NOMO-1 treated with dmso at 0.1 percent for 144 hours (cell line): ENCODE measurements around the gene GREM2.

Experiments
- DNase-seq: peaks from one replicate; lab custom pipeline; 2025; ENCODE audit not compliant: unreplicated experiment; lab: John Stamatoyannopoulos, UW

GREM2 gene

DNA sequence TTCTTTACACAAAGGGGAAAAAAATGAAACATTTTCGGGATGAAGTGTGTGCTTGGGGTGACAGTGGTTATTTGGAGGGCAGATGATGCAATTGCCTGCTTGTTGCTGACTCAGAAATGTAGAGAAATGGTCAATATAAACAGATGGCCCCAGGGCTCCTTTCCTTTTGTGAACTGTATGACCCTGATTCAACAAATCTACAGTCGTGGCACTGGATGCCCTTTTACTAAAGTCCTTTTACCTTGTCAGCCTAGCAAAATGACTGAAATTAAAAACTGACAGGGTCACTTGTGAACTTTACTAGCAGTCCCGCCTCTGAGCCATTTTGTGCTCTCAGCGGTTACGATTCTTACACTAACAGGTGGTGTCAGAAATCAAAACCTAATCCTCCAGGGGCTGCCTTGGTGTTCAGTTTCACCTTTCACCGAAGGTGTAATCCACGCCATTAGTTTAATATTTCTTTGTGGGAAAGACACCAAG is 49.8 kb downstream of the GREM2 start:
- no peak for DNase-seq

DNA sequence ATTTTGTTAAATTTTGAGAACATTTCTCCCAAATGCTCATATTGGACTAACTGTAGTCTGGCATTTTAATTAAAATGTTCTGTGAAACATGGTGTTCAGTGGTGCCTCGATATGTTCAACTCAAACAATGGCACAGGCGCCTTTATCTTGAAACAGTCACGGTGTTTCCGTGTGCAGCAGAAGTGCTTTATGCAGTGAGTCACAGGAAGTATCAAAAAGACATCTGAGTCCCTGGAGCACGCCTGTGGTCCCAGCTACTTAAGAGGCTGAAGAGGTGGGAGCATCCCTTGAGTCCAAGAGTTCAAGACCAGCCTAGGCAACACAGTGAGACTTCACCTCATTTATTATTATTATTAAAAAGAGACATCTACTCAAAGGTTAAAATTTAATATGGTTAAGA is 52.2 kb downstream of the GREM2 start:
- no peak for DNase-seq

DNA sequence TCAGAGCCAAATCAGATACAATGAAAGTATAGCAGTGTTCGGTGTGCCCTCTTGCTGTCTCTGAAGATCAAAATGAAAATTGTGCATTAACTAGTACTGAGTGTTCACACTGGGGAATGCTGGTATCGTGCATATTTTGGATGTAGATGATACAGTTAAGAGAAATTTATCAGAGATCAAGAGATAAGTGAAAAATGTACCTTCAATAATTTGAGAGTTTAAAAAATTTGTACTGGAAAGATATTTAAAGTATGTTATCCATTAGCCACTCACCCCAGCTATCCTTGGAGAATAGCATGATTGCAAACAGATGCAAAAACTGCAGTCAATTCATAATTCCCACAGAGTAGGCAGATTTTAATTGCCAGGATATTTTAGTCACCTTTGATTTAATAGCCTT is 56.4 kb downstream of the GREM2 start:
- DNase-seq = no peak

DNA sequence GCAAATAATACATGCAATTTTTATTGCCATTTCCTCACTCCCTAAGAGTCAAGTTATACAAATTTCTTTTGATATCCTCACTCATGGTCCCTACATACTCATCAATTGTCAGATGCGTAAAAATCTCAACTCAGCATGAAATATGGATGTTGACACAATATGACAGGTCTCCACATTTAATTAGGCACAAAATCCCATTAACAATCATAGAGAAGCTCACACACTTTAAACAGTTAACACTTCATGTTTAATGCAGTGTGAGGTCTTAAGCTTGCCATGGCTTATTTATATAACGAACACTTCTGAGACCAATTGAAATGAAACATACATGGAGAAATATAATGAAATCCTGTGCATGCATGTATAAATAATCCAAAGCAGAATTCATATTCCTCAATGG is 58.6 kb downstream of the GREM2 start:
- DNase-seq = no peak

DNA sequence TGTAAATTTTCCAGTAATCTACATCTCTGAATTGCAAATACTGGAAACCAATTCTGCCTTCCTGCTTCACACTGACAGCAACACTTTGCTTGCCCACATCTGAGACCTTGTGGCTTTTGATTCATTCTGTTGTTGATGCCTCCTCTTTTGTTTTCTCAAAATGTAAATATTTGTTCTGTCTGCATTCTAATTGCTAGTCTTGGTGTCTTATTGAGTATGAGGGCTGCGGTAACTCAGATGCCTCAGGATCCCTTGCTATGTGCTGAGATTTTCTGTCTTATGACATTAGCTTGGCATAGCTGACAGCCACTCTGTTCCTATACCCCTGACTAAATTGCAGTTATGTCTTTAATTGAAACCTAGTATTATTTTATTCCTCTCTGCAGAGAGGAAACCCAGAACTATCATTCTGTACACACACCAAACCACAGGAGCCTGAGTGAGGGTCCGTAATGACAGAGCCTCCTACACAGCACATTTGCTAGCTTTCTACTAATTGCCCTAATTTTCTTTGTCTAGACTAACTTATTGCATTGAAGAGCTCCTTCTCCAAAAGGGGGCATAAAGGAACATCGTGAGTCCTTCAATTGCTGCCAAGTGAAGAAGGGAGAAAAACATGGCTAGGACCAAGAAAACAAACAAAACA is 72.1 kb downstream of the GREM2 start:
- DNase-seq = no peak

DNA sequence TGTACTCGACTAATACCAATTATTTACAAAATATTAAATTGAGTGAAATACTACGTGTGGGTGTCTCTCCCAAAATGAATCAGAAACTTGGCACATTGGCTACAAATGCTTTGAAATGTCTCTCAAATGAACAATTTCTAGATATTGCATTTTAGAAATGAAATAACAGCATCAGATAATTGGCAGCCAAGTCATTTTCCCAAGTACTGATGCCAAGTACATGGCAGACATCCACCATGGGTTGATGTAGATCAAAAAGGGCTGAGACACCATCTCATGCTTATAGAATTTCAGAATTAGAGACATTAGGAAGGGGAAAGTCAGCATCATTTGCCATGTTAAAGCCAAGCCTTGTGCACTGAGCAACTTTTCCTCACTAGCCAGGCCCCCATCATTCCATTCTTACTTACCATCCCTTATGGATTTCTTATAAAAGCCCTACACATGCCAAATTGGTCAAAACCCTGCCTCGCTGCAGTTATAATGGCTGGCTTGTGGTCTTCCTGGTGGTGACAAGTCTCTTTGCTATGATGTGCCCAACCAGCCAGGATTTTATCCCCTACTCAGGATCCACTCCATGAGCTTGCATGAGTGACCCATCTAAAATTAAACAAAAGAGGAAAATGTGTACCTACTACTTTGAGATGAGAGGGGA is 73.1 kb downstream of the GREM2 start:
- no peak for DNase-seq

DNA sequence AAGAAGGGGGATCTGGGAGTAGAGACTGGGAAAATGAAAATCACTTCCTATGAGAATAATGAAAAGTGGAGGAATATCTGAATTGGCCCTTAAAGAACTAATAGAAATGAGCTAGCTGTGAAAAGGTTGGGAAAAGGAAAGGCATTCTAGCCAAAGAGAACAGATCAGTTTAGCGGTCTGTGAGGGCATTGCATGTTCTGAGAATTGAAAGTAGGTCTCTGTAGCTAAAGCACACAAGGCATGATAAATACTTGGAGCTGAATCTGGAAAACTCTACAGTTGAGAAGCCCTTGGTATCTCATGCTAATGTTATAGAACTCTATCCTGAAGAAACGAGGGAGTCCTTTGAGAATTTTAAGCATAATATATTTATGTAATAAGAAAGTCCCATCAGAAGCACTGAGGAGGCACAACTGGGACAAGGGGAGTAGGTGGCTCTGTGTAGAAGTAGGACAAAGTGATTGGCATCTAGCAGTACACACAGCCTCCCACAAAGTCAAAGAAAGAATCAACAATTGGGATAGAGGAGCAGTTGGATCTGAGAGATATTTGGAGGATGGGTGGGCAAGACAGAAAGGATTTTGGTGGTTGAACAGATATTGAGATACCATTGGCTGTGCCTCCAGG is 78.7 kb downstream of the GREM2 start:
- DNase-seq = no peak

DNA sequence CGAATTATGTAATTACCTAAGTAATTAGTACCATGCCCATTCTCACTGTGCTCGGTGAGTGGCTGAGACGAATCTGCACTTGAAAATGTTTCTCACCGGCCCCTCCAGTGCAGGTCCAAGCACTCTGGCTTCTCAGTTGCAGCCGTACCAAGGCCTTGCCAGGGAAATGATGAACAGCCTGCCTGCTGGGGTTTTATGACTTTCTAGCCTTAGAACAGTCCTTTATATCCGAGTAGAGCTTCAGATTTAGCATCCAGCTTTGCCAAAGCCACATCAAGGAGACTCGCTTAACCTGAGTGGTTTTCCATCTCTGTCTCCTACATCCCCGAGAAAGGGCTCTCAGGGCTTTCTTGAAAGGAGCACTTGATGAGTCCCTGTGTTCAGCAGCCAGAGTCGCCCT is 83.4 kb downstream of the GREM2 start:
- DNase-seq = no peak

DNA sequence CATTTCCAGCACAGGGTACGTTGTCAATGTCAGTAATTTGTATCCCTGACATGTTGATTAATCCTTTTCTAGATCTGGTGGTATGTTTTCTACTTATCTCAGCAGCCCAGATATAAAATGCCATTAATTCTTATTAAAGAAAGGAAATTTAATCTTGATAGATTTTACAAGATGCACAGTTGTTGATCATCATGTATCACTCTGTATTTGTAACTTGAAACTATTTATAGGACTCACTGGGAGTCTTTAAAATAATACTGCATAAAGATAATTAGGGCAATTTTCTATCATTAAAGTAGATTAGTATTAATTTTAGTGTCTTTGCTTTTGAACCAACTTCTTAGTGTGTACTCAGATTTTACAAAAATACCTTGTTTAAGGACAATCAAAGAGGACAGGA is 84.9 kb downstream of the GREM2 start:
- no peak for DNase-seq

DNA sequence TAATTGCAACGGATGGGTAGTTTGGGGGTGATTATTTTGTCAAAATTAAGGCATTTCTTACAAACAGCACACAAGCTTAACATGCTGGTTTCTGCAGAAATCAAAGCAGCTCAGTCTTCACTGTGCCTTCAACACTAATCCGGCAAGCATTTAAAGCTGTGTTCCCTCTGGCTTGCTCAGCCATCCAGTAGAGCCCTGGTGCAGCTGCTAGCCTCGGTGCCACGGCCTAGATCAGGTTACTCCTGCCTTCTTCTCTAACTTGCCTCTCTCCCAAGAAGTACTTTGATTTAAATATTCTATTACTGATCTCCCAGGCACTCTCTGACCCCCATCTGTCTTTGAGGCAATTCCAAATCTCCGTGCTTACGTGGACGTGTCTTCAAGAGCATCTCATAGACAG is 85.6 kb downstream of the GREM2 start:
- DNase-seq = no peak

DNA sequence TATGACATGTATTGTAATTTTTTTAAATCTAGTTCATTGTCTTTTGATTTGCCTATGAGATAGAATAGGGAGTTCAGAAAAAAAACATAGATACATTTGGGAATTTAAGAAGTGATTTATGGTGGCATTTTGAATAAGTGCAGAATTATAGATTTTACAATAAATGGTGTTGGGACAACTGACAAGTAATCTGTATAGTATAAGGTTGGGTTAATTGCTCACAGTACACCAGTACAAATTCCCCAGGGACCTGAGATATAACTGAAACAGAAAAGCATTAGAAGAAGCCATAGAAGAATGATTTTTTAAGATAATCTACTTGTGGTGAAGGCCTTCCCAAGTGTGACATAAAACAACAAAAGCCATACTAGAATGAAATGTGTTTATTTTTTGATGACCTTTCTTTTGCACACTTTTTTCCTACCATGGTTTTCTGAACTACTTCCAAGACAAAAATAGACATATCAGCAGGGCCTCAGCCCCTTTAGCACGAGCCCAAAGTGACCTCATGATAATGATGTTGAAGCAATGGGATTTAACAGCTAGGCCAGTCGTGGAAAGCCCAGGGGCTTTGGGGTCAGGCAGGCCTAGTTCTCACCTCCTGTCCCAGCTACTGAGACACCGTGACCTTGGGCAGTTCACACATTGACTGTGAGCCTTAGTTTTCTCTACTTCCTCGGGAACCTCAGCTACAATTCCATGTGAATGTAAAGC is 87.4 kb downstream of the GREM2 start:
- DNase-seq = no peak

DNA sequence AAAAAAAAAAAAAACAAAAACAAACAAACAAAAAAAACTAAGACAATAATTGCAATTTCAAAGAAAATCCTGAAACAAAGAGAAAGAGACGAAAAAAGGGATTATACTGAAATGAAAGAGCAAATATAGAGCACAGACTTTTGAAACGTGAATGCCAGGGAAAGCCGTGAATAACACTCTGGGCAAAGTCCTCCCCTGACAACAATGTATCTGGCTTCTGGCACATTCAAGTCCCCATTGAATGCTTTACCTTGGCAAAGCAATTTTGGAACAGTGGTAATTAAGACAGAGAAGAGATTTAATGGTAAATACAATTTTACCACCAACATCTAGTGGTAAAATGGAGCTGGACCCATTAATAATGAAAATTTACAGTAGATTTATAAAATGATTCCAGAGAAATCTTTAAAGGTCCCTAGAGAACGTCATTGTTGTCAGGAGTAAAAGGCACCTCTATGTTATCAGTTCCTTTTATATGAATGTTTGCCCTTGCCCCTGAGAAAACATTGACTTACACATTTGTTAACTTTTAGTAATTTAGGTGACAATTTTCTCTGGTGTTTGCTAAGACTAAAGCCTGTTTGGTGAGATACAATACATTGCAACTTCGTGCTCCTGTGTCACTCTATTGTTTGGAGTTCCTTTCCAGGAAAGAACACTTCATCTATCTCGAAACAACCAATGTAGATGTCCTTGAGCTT is 89.7 kb downstream of the GREM2 start:
- DNase-seq = no peak

DNA sequence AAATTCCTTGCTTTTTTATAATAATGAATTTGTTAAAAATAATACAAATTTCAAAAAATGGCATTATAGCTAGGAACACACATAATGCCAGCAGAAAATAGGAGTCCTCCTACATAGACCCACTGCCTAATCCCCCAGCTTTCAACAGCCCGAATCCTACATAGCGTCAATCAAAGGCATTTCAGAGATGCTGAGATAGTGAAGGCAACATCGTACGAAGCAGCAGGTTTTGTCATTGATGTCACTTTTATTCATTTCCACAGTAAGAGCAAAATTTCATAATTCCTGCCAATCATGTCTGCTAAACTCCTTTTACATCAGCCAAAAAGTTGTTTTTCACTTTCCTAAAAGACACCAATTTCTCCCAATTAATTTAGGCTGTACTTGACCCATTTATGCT is 94.1 kb downstream of the GREM2 start:
- no peak for DNase-seq

DNA sequence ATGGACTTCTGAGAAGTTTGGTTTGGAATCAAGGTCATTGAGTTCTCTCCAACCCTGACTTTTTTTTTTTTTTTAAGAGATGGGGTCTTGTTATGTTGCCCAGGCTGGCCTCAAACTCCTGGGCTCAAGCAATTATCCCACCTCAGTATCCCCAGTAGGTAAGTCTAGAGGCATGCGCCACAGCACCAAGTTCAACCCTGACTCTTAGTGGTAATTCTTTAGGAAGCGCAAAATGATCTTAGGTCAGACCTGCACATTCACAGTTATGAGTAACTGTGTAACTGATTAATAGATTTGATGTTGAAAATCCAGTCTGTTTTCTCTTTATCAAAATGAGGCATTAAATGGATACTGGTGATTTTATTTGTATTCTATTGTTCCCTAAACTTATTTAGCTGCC is 95.9 kb downstream of the GREM2 start:
- DNase-seq = no peak

DNA sequence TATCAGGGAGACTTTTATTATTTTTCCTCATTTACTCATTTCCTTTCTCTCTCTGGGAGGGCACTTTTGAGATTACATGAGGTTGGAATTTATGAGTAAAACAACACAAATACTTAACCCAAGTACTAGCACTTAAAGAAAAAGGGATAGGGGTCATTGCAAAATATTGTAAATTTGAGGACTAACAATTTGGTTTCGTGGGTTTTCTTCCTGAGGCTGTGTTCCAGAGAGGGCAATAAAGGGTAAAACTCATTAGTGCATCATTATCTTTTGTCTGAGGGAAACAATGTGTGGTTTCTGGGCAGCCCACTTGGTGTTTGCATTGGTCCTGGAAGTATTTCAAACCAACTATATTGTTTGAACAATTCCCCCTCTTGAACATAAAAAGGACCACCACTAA is 96.5 kb downstream of the GREM2 start:
- DNase-seq = no peak

DNA sequence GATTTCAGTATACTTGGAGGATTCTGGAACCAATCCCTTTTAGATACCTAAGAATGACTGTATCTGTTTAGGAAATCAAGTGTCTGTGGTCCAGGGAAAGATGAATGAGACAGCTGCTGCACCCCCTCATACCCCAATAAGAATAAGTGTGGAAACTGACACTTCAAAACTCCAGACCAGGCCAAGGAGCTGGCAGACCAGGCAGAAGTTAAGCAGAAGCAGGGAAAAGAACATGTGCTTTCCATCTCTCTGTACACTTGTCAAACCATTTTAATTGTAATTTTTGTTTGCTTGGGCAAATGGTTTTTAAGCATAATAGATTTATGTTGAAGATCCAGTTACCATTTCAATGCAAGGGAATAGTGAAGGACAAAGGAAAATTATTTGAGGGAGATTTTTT is 100.2 kb downstream of the GREM2 start:
- DNase-seq = no peak

DNA sequence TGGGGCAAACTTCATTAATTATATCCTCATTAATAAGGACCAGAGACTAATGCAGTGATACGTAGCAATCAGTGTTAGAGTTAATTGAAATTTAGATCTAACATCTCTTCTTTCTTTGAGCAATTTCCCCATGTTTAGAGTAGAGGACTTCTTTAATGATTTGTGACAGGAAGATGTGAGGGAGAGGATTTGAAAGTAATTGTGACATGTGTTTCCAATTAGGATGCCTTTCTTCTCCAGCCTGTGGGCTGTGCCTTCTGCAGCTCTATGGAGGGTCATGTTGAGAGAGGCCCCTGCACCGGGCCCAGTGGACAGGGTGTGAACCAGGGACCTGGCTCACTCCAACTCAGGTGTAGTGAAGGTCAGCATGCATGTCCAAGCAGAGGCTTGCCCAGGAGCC is 103.0 kb downstream of the GREM2 start:
- DNase-seq = no peak

DNA sequence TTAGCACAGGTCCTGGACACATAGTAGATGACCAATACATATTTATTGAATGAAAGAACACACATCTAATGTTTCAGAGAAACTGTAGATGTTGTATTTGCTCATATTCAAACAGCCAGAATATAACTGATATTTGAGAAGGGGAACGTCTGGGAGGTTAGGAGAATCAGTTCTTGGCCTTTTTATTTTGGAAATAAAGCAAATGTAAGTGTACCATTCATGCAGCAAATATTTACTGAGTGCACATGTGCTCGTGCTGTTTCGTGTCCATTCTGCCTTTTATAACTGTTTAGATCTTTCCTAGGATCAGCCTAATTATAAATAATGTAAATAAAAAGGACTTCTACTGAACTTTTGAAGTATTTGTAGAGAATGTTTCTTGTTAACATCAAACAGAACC is 103.8 kb downstream of the GREM2 start:
- no peak for DNase-seq

DNA sequence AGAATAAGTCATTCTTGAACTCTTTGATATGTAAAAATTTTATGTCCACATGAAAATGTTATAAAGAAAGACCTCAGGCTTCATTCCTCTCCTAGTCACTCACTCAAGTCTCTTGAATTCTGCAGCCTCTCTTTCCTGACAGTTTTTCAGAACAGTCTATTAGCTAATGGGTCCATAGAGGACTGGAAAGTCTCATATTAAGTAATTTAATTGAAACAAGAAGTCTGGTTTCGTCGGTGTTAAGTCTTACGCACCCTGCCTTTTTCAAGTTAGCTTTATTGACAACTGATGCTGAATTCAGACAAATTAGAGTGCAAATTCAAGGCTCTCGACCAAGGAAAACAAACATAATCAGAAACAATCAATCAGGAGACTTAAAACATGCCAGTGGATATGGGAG is 105.8 kb downstream of the GREM2 start:
- no peak for DNase-seq

DNA sequence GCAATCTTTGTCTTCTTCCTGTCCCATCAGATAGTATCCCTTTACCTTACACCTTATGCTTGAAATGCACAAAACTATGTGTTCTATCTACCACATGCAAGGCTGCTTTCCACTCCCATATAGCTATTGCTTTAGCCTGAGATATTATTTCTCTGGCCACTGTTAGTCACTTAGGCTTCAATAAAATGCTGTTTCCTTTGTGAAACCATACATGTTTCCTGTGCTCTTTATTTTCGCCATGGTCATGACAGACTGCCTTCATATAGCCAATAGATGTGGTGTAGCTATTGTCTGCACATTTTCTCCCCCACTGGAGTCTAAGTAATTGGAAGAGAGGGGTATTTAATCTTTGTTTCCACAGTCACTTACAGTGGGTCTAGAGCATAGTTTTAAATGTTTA is 108.4 kb downstream of the GREM2 start:
- no peak for DNase-seq

DNA sequence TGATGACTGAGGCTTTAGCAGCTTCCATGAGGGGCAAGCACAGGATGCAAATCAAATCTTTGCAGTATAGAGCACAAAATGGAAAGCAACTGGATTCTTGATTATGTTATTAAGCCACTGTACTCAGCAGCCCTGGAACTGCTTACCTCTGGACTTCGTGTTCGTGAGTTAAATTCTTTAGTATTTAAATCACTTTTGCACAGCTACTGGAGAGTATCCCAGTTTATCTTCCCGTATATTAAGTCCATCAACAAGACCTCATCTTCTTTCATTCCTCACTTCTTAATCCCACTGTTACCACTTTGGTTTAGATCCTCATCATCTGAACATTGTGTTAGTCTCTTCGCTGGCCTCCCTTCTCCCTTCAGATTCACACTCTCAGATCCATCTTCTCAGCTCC is 108.9 kb downstream of the GREM2 start:
- DNase-seq = no peak
